ENCODE results near the gene EXD3. TPM values are rescaled to one million over a fixed set of nuclear protein-coding genes. Genes with fewer than 3 reads are reported as not detected.

The EXD3 gene
- total and polyA plus RNA-seq, 2 of the 4 experiments (the other 2 are of a cell fraction): 1.1 to 7.4 TPM

GRCh38 chr9:137465720-137466388, 42.9 kb upstream of the EXD3 start:
- Histone ChIP-seq H3K4me2 (ENCODE audit: low read depth, low read length) (no peak overlapping the region), H3K4me3 (ENCODE audit: insufficient read depth, low read depth, low read length) (no peak overlapping the region), H2BK120ac (ENCODE audit: low read depth, low read length) (no peak overlapping the region), H2BK20ac (ENCODE audit: low read depth, low read length) (no peak overlapping the region), H4K8ac (ENCODE audit: low read depth in 2 of 2, low read length in 2 of 2) (no peak overlapping the region), H3K4ac (ENCODE audit: low read depth, low read length) (no peak overlapping the region), H3K27ac (ENCODE audit: insufficient read depth, low read length) (no peak overlapping the region), H2AK9ac (replicated peaks; ENCODE audit: low read depth, low read length, poor library complexity) (no peak overlapping the region), H3K4me1 (ENCODE audit: control insufficient read depth, insufficient read depth, low read length) (no peaks in the 10 kb centered on the region), H2BK15ac (ENCODE audit: low read depth, low read length) (no peak overlapping the region), H3K79me1 (ENCODE audit: low read depth in 1 of 2, low read length in 2 of 2) (no peaks in the 10 kb centered on the region), H4K20me1 (ENCODE audit: insufficient read depth, low read length) (no peaks in the 10 kb centered on the region), H4K5ac (ENCODE audit: low read depth, low read length) (no peak overlapping the region), H3K9me3 (ENCODE audit: control insufficient read depth, insufficient read depth, low read length) (no peaks in the 10 kb centered on the region), H2BK5ac (ENCODE audit: low read depth, low read length, poor library complexity, severe bottlenecking) (no peak overlapping the region), H2AK5ac (ENCODE audit: low read depth, low read length) (no peak overlapping the region), H3K27me3 (ENCODE audit: control insufficient read depth, insufficient read depth, low read length) (peaks cover 12% of the 10 kb centered on the region), H3K36me3 (ENCODE audit: control insufficient read depth, insufficient read depth, low read length) (no peaks in the 10 kb centered on the region), H3K9ac (ENCODE audit: low read depth, low read length) (no peak overlapping the region), H2AFZ (replicated peaks; ENCODE audit: low read length, poor library complexity) (no peak overlapping the region), H4K91ac (ENCODE audit: insufficient read depth, low read depth, low read length) (no peak overlapping the region), H3K14ac (replicated peaks; ENCODE audit: low read depth, low read length) (no peak overlapping the region), H3K56ac (ENCODE audit: extremely low read depth, insufficient read depth, low read length) (no peak overlapping the region), H3K18ac (ENCODE audit: low read depth, low read length) (no peak overlapping the region), H3K9me1 (ENCODE audit: insufficient read depth, low read length) (no peaks in the 10 kb centered on the region), H3K23ac (ENCODE audit: low read depth, low read length) (no peak overlapping the region)
- dilution Hi-C loops (cut with HindIII; ENCODE audit: low sequenced_read_pairs, unreplicated experiment): no loop called here
- intact Hi-C loops (cut with micrococcal nuclease): no loop called here
- in situ Hi-C loops (cut with MboI; ENCODE audit: low sequenced_read_pairs): no loop called here
- no TSS peak for BruUV-seq (replicated peaks)
- CTCF ChIA-PET: no interaction called here
- POLR2A ChIA-PET (ENCODE audit: unreplicated experiment): no interaction called here
- TF ChIP-seq BHLHE40 (IDR thresholded peaks at IDR 0.05; ENCODE audit: low read depth, low read length): no peak
- no peak for TF ChIP-seq POLR2A (IDR thresholded peaks at IDR 0.05; ENCODE audit: low read depth, low read length)
- TF ChIP-seq NFE2L2 (IDR thresholded peaks at IDR 0.05; ENCODE audit: low read depth, low read length): no peak
- 70% methylated on average over 15 of the region's 23 CpGs; no CpG with 5 or more reads in 1 of the 2 experiments for WGBS, 2 experiments (ENCODE audit: extremely low coverage in 2 of 2, insufficient read length in 1 of 2)
- ATAC-seq (ENCODE audit: low read depth) (no peak), DNase-seq (no peak)

Data from IMR-90 (cell line).